GM12878 (cell line): Measurements from ENCODE around the gene OPRL1. TPM values are rescaled to one million over a fixed set of nuclear protein-coding genes. Genes with fewer than 3 reads are reported as not detected.

Experiments used
- ATAC-seq: fragments of 200-7000 bp; cut with Tn5 transposase; 3 replicates; pipeline ENCODE4 v1.9.1; 2020; ENCODE audit warnings: mild to moderate bottlenecking, moderate library complexity
- BruUV-seq: library from RNA; stranded (reverse); fragments of 400-500 nt; replicated peaks from 2 replicates; lab custom pipeline; 2021; lab: Mats Ljungman, UMichigan
- CTCF ChIA-PET: fragments of 300-600 bp; sonication (Branson Sonifier 250); formaldehyde crosslinking; extraction: SDS; loops from one replicate; lab custom pipeline; 2021; ENCODE audit warnings: inconsistent platforms; lab: Yijun Ruan, JAX
- POLR2A ChIA-PET: fragments of 350-600 bp; formaldehyde crosslinking; extraction: SDS; loops from one replicate; lab custom pipeline; 2021; ENCODE audit warnings: inconsistent platforms; lab: Charles Lee
- RAD21 ChIA-PET: fragments of 300-600 bp; sonication (Branson Sonifier 250); formaldehyde crosslinking; loops from one replicate; lab custom pipeline; 2023; ENCODE audit warnings: antibody characterized with exemption; ENCODE audit not compliant: unreplicated experiment; lab: Charles Lee
- SMC1A ChIA-PET: fragments of 300-600 bp; sonication (Branson Sonifier 250); formaldehyde crosslinking; loops from one replicate; lab custom pipeline; 2023; ENCODE audit not compliant: unreplicated experiment, uncharacterized antibody; lab: Charles Lee
- DNase-seq: peaks from one replicate; pipeline ENCODE4 v3.0.0-alpha.2; 2011; ENCODE audit warnings: low read depth, low spot score
- FAIRE-seq: peaks from 3 replicates; lab custom pipeline; 2011; peaks lifted over from hg19 to GRCh38; lab: Jason Lieb, UNC
- H2AFZ ChIP-seq: 2 replicates; pipeline ENCODE4 v1.6.0; 2011; ENCODE audit warnings: low read depth, low read length, control low read depth; ENCODE audit not compliant: control insufficient read depth
- H3K27ac ChIP-seq: 2 replicates; pipeline ENCODE4 v1.5.1; 2011; ENCODE audit warnings: control low read depth; ENCODE audit not compliant: control insufficient read depth, insufficient read depth
- H3K27me3 ChIP-seq, 2 experiments: replicated peaks in 1 of 2; 2 replicates each; pipeline versions ENCODE4 v1.6.0 to v1.6.1; 2011; ENCODE audit warnings: low read length in 1 of 2; ENCODE audit not compliant: control insufficient read depth in 2 of 2, insufficient read depth in 2 of 2
- H3K36me3 ChIP-seq, 2 experiments: 2 replicates each; pipeline ENCODE4 v1.5.1; 2011; ENCODE audit warnings: low read length in 1 of 2; ENCODE audit not compliant: control insufficient read depth in 2 of 2, insufficient read depth in 2 of 2
- H3K4me1 ChIP-seq: 2 replicates; pipeline ENCODE4 v1.6.1; 2011; ENCODE audit warnings: mild to moderate bottlenecking, low read length, moderate library complexity, mixed read lengths; ENCODE audit not compliant: control insufficient read depth, insufficient read depth
- H3K4me2 ChIP-seq: 2 replicates; pipeline ENCODE4 v1.6.0; 2011; ENCODE audit warnings: control low read depth; ENCODE audit not compliant: control insufficient read depth, insufficient read depth
- H3K4me3 ChIP-seq: fragments of 200-600 bp; sonication (generic); 2 replicates; pipeline ENCODE4 v1.5.1; 2016
- H3K79me2 ChIP-seq: 2 replicates; pipeline ENCODE4 v1.6.0; 2011; ENCODE audit warnings: low read length; ENCODE audit not compliant: control insufficient read depth, insufficient read depth
- H3K9ac ChIP-seq: 2 replicates; pipeline ENCODE4 v1.8.0; 2011; ENCODE audit warnings: low read length, control low read depth, mixed read lengths; ENCODE audit not compliant: control insufficient read depth, insufficient read depth
- H3K9me3 ChIP-seq: replicated peaks from 3 replicates; pipeline ENCODE4 v1.5.1; 2011; ENCODE audit warnings: mild to moderate bottlenecking, low read length; ENCODE audit not compliant: control insufficient read depth, insufficient read depth
- H4K20me1 ChIP-seq: 2 replicates; pipeline ENCODE4 v1.6.0; 2011; ENCODE audit not compliant: control insufficient read depth, insufficient read depth
- EED ChIP-seq: sonication (generic); IDR thresholded peaks from 2 replicates; pipeline ENCODE4 v1.6.1; 2016; ENCODE audit warnings: antibody characterized with exemption, low read depth
- HDAC6 ChIP-seq: fragments of 200-600 bp; sonication (generic); IDR thresholded peaks from one replicate; pipeline ENCODE4 v1.8.0; 2017; ENCODE audit warnings: antibody characterized with exemption; ENCODE audit not compliant: unreplicated experiment
- KDM1A ChIP-seq: fragments of 200-600 bp; sonication (generic); IDR thresholded peaks from 2 replicates; pipeline ENCODE4 v1.6.1; 2016; ENCODE audit warnings: borderline replicate concordance
- MAX ChIP-seq: IDR thresholded peaks from 2 replicates; pipeline ENCODE4 v1.6.1; 2012; ENCODE audit warnings: low read depth, low read length, improper control_type of control experiment
- MXI1 ChIP-seq: fragments of 150-350 bp; IDR thresholded peaks from 2 replicates; pipeline ENCODE4 v1.6.1; 2011; ENCODE audit warnings: low read depth, mild to moderate bottlenecking, inconsistent platforms, low read length, improper control_type of control experiment
- NBN ChIP-seq: fragments of 450-650 bp; IDR thresholded peaks from 2 replicates; pipeline ENCODE4 v1.6.1; 2016
- NFYB ChIP-seq: IDR thresholded peaks from 2 replicates; pipeline ENCODE4 v1.6.1; 2011; ENCODE audit warnings: low read depth, mild to moderate bottlenecking, low read length, improper control_type of control experiment, moderate library complexity; ENCODE audit not compliant: insufficient read depth
- PAX8 ChIP-seq: fragments of 450-650 bp; IDR thresholded peaks from 2 replicates; pipeline ENCODE4 v1.6.1; 2017; ENCODE audit warnings: mild to moderate bottlenecking, moderate library complexity
- RUNX3 ChIP-seq: IDR thresholded peaks from 2 replicates; pipeline ENCODE4 v1.6.1; 2012; ENCODE audit warnings: low read length, inconsistent platforms
- SIN3A ChIP-seq: IDR thresholded peaks from 2 replicates; pipeline ENCODE4 v1.6.1; 2012; ENCODE audit warnings: low read depth, low read length, improper control_type of control experiment
- SKIL ChIP-seq: fragments of 450-650 bp; IDR thresholded peaks from 2 replicates; pipeline ENCODE4 v1.6.1; 2017; ENCODE audit warnings: mild to moderate bottlenecking, low read depth, inconsistent platforms; ENCODE audit not compliant: poor library complexity, severe bottlenecking
- SMAD5 ChIP-seq: IDR thresholded peaks from 2 replicates; pipeline ENCODE4 v1.6.1; 2016; ENCODE audit warnings: antibody characterized with exemption, low read depth
- SMARCA5 ChIP-seq: fragments of 450-650 bp; IDR thresholded peaks from 2 replicates; pipeline ENCODE4 v1.6.1; 2017; ENCODE audit warnings: mild to moderate bottlenecking
- USF1 ChIP-seq: IDR thresholded peaks from 2 replicates; pipeline ENCODE4 v1.6.1; 2011; ENCODE audit warnings: borderline replicate concordance, low read depth, mild to moderate bottlenecking, moderate library complexity, mixed read lengths, low read length; ENCODE audit not compliant: insufficient read depth; ENCODE audit errors: extremely low read length
- WRNIP1 ChIP-seq: IDR thresholded peaks from 2 replicates; pipeline ENCODE4 v1.6.1; 2011; ENCODE audit warnings: low read depth, low read length, improper control_type of control experiment, borderline replicate concordance
- YY1 ChIP-seq: IDR thresholded peaks from 2 replicates; pipeline ENCODE4 v1.6.1; 2011; ENCODE audit warnings: low read depth, mild to moderate bottlenecking, low read length
- ZBED1 ChIP-seq: IDR thresholded peaks from 2 replicates; pipeline ENCODE4 v1.6.1; 2016; ENCODE audit warnings: borderline replicate concordance
- ZNF207 ChIP-seq: fragments of 450-650 bp; IDR thresholded peaks from 2 replicates; pipeline ENCODE4 v1.6.1; 2014; ENCODE audit warnings: antibody characterized with exemption, mild to moderate bottlenecking, borderline replicate concordance
- ZNF384 ChIP-seq: IDR thresholded peaks from 2 replicates; pipeline ENCODE4 v1.6.1; 2012; ENCODE audit warnings: low read depth, mild to moderate bottlenecking, low read length, improper control_type of control experiment, borderline replicate concordance
- ZNF622 ChIP-seq: fragments of 450-650 bp; IDR thresholded peaks from 2 replicates; pipeline ENCODE4 v1.6.1; 2017; ENCODE audit warnings: mild to moderate bottlenecking, inconsistent platforms
- WGBS: methylation state at CpG from one replicate; pipeline ENCODE4 v1.1.6; 2016; ENCODE audit warnings: low lambda C conversion rate; ENCODE audit not compliant: insufficient replicate concordance, insufficient coverage; ENCODE audit errors: missing lambda C conversion rate; 5-methylcytosine and 5-hydroxymethylcytosine counted together
- in situ Hi-C: fragments of 300-500 bp; cut with MboI; formaldehyde crosslinking; loops from 9 replicates; pipeline ENCODE4 v1.14.3; 2018; ENCODE audit warnings: mixed read lengths
- intact Hi-C: fragments of 100-400 bp; cut with micrococcal nuclease; formaldehyde crosslinking; loops from one replicate; pipeline ENCODE4 v1.14.2; 2022; ENCODE audit not compliant: unreplicated experiment
- polyA plus RNA-seq, 11 experiments: library from polyadenylated mRNA; depleted of rRNA in 4 of 11; unstranded in 6 of 11; stranded (reverse) in 5 of 11; fragments of >200 nt; fragmentation: Nextera tagmentation in 4 of 11; fragmentation: Illumina TruSeq in 1 of 11; extraction: Ambion mirVana in 4 of 11; extraction: Trizol in 1 of 11; gene quantifications; 1 replicate in 1 of 11; 2 replicates in 10 of 11; pipeline versions ENCODE4 v1.2.1 to v1.2.3, GENCODE V29; 2011 to 2016; ENCODE audit warnings: inconsistent platforms in 2 of 11, missing spikeins in 2 of 11, low read depth in 1 of 11
- total RNA-seq, 4 experiments: library from RNA; depleted of rRNA in 3 of 4; stranded (reverse); fragments of >200 nt in 3 of 4; fragmentation: Illumina TruSeq in 1 of 4; extraction: Trizol in 1 of 4; gene quantifications; 2 replicates each; pipeline versions ENCODE4 v1.2.1 to v1.2.3, GENCODE V29; 2013 to 2021

Gene OPRL1
- total and polyA plus RNA-seq, 10 of the 15 experiments (the other 5 are each of a cell fraction or from before 2014, with no cell fraction given), result 0.04 to 0.41 (median 0.24) TPM; not detected in 1

GRCh38 chr20:64093013-64093503 is 13.2 kb downstream of the OPRL1 start:
- 35% methylated on average over 9 of the region's 9 CpGs for WGBS
- Histone ChIP-seq H3K4me3 (no peak overlapping the region), H2AFZ (no peak overlapping the region), H3K9me3 (no peaks in the 10 kb centered on the region; the same call in 2 of the 3 replicates), H3K27me3 (no peaks in the 10 kb centered on the region), H3K79me2 (no peaks in the 10 kb centered on the region), H3K36me3 (no peaks in the 10 kb centered on the region), H3K4me2 (no peak overlapping the region), H3K27ac (no peak overlapping the region), H3K9ac (no peak overlapping the region), H4K20me1 (no peaks in the 10 kb centered on the region), H3K4me1 (peaks cover 7% of the 10 kb centered on the region)
- ChIA-PET RAD21 (no interaction called here), CTCF (interaction anchor here (0.6 kb wide), 1 partner anchor 597 kb away, joined by 3 read pairs; no protein-coding TSS in a partner anchor), POLR2A (no interaction called here), SMC1A (no interaction called here)
- intact Hi-C loops (no loop called here), in situ Hi-C loops (no loop called here)
- TF ChIP-seq MAX (no peak), RUNX3 (no peak), WRNIP1 (no peak), MXI1 (no peak), HDAC6 (no peak), KDM1A (no peak), ZNF384 (no peak), SMAD5 (no peak), USF1 (no peak), ZNF622 (no peak), EED (no peak), ZBED1 (no peak), SIN3A (no peak), NBN (no peak), SMARCA5 (no peak), ZNF207 (no peak), PAX8 (no peak), NFYB (no peak), SKIL (no peak), YY1 (no peak)
- no peak for FAIRE-seq
- DNase-seq, result no peak
- ATAC-seq, result no peak
- no TSS peak for BruUV-seq
